ENCODE results near the gene ATG9A.

The ATG9A gene

GRCh38 chr2:219273937-219274336 lies 44.5 kb upstream of the ATG9A start:
- Histone ChIP-seq H3K27ac (no peak overlapping the region), H3K36me3 (replicated peaks) (no peaks in the 10 kb centered on the region)
- TF ChIP-seq CTCF (IDR thresholded peaks at IDR 0.05; ENCODE audit: low read depth, low read length, missing control alignments), result no peak

DNA sequence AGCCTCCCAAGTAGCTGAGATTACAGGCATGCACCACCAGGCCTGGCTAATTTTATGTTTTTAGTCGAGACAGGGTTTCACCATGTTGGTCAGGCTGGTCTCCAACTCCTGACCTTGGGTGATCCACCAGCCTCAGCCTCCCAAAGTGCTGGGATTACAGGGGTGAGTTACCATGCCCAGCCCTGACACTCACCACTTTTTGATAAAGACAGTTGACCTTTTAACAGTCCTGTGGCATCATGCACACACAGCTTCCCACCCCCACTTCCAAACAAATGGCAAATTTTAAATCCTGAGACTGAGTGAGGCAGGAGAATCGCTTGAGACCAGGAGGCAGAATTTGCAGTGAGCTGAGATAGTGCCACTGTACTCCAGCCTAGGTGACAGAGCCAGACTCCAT lies 43.6 kb upstream of the ATG9A start:
- no peak overlapping the region for H3K27ac ChIP-seq
- TF ChIP-seq CTCF (IDR thresholded peaks at IDR 0.05; ENCODE audit: low read depth, low read length, missing control alignments), result no peak
- in situ Hi-C loops (cut with HindIII; ENCODE audit: low pct_ligation_motif_present, low sequenced_read_pairs), result no loop called here
- no peak overlapping the region for H3K4me3 ChIP-seq (ENCODE audit: low read depth, low read length)
- no peaks in the 10 kb centered on the region for H3K27me3 ChIP-seq (replicated peaks)
- no peak for DNase-seq
- H3K36me3 ChIP-seq (replicated peaks), result no peaks in the 10 kb centered on the region

More at GRCh38 chr2:219273937-219274336, 44.5 kb upstream of the ATG9A start:
- no peaks in the 10 kb centered on the region for H3K27me3 ChIP-seq (replicated peaks)
- in situ Hi-C loops (cut with HindIII; ENCODE audit: low pct_ligation_motif_present, low sequenced_read_pairs), result no loop called here
- no peak for DNase-seq
- H3K4me3 ChIP-seq (ENCODE audit: low read depth, low read length), result no peak overlapping the region

DNA sequence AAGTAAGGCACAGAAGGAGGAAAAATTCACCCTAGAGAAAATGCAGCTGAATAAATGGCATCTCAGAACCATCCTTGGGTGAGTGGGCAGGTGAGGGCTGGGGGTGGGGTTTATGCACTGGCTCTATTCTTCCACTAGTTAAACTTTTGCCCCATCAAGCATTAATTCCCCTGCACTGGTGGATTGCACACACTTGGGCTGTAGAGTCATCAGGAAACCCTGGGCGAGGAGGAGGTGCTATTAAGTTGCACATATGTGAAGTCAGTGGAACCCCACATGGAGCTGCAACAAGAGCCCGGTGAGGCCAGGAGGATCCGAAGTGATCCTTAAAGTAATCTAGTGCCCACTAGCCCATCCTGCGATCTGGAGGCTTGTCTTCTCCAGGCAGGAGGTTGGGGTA lies 42.9 kb upstream of the ATG9A start:
- H3K27ac ChIP-seq, result no peak overlapping the region
- no peak overlapping the region for H3K4me3 ChIP-seq (ENCODE audit: low read depth, low read length)
- DNase-seq, result no peak
- in situ Hi-C loops (cut with HindIII; ENCODE audit: low pct_ligation_motif_present, low sequenced_read_pairs), result no loop called here
- no peak for TF ChIP-seq CTCF (IDR thresholded peaks at IDR 0.05; ENCODE audit: low read depth, low read length, missing control alignments)
- no peaks in the 10 kb centered on the region for H3K27me3 ChIP-seq (replicated peaks)
- no peaks in the 10 kb centered on the region for H3K36me3 ChIP-seq (replicated peaks)

GRCh38 chr2:219271021-219271420 lies 41.6 kb upstream of the ATG9A start:
- Histone ChIP-seq H3K27me3 (replicated peaks) (no peaks in the 10 kb centered on the region), H3K4me3 (ENCODE audit: low read depth, low read length) (no peak overlapping the region), H3K36me3 (replicated peaks) (no peaks in the 10 kb centered on the region), H3K27ac (no peak overlapping the region)
- in situ Hi-C loops (cut with HindIII; ENCODE audit: low pct_ligation_motif_present, low sequenced_read_pairs), result no loop called here
- DNase-seq, result no peak
- no peak for TF ChIP-seq CTCF (IDR thresholded peaks at IDR 0.05; ENCODE audit: low read depth, low read length, missing control alignments)

DNA sequence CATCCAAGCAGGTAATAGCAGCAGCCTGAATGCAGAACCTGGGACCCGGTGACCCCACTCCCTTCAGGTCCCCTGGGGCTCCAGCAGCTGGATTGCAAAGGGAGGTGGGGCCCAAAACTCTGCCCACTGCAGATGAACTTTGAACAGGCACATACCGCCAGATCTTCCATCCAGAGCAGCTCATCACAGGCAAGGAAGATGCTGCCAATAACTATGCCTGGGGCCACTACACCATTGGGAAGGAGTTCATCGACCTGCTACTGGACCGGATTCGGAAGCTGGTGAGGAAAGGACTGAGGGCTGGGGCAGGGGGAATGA lies 40.6 kb upstream of the ATG9A start:
- Histone ChIP-seq H3K27ac (no peak overlapping the region), H3K36me3 (replicated peaks) (no peaks in the 10 kb centered on the region), H3K4me3 (ENCODE audit: low read depth, low read length) (no peak overlapping the region), H3K27me3 (replicated peaks) (no peaks in the 10 kb centered on the region)
- TF ChIP-seq CTCF (IDR thresholded peaks at IDR 0.05; ENCODE audit: low read depth, low read length, missing control alignments), result no peak
- in situ Hi-C loops (cut with HindIII; ENCODE audit: low pct_ligation_motif_present, low sequenced_read_pairs), result no loop called here
- DNase-seq, result no peak

GRCh38 chr2:219269362-219270054 lies 40.1 kb upstream of the ATG9A start:
- no peak for TF ChIP-seq CTCF (IDR thresholded peaks at IDR 0.05; ENCODE audit: low read depth, low read length, missing control alignments)
- DNase-seq, result no peak
- Histone ChIP-seq H3K36me3 (replicated peaks) (no peaks in the 10 kb centered on the region), H3K4me3 (ENCODE audit: low read depth, low read length) (no peak overlapping the region), H3K27ac (no peak overlapping the region), H3K27me3 (replicated peaks) (no peaks in the 10 kb centered on the region)
- in situ Hi-C loops (cut with HindIII; ENCODE audit: low pct_ligation_motif_present, low sequenced_read_pairs), result no loop called here
